Glomerular endothelial cell (primary cell): Measurements from ENCODE around the gene KCNG2. TPM values are rescaled to one million over a fixed set of nuclear protein-coding genes. Genes with fewer than 3 reads are reported as not detected.
"Not testable (repeated sequence)": the region's sequence is repeated elsewhere in the genome, so short reads cannot be mapped to it uniquely, and the experiment has no call there.

Experiments
- DNase-seq: peaks from one replicate; pipeline ENCODE4 v3.0.0-alpha.2; 2011; ENCODE audit warnings: low read depth, low spot score; ENCODE audit errors: extremely low read depth
- total RNA-seq: library from RNA; depleted of rRNA; stranded (reverse); fragments of >200 nt; gene quantifications from 2 replicates; pipeline ENCODE4 v1.2.3, GENCODE V29; 2015

Gene KCNG2
- total RNA-seq, 1 donor from 2014 or later, result not detected

- DNase-seq, result no peak
Observed at GRCh38 chr18:79866889-79867574, 69.3 kb downstream of the KCNG2 start.

- DNase-seq, result no peak
Observed at GRCh38 chr18:79867666-79868065, 69.9 kb downstream of the KCNG2 start.

- no peak for DNase-seq
Observed at GRCh38 chr18:79868168-79868784, 70.5 kb downstream of the KCNG2 start.

GRCh38 chr18:79868811-79869541, 71.2 kb downstream of the KCNG2 start:
- DNase-seq, result no peak

- no peak for DNase-seq
Observed at GRCh38 chr18:79869591-79870300, 72.0 kb downstream of the KCNG2 start.

GRCh38 chr18:79870301-79871025, 72.7 kb downstream of the KCNG2 start:
- DNase-seq, result no peak

- no peak for DNase-seq
Observed at GRCh38 chr18:79871026-79871390, 73.3 kb downstream of the KCNG2 start.

- DNase-seq, result no peak
Observed at GRCh38 chr18:79871481-79872091, 73.8 kb downstream of the KCNG2 start.

- DNase-seq, result no peak
Observed at GRCh38 chr18:79872527-79873444, 75.0 kb downstream of the KCNG2 start.

- no peak for DNase-seq
Observed at GRCh38 chr18:79873449-79874110, 75.8 kb downstream of the KCNG2 start.

GRCh38 chr18:79874553-79875530, 77.1 kb downstream of the KCNG2 start:
- no peak for DNase-seq

- no peak for DNase-seq
Observed at GRCh38 chr18:79875531-79875919, 77.8 kb downstream of the KCNG2 start.

GRCh38 chr18:79875931-79876461, 78.3 kb downstream of the KCNG2 start:
- DNase-seq, result no peak

GRCh38 chr18:79876497-79876896, 78.8 kb downstream of the KCNG2 start:
- DNase-seq, result no peak

GRCh38 chr18:79877163-79878091, 79.7 kb downstream of the KCNG2 start:
- DNase-seq, result no peak

GRCh38 chr18:79878246-79878645, 80.5 kb downstream of the KCNG2 start:
- DNase-seq, result not testable (repeated sequence)
